HG03378 (cell line): Measurements from ENCODE around the gene OSBPL6.
"Not testable (repeated sequence)": the region's sequence is repeated elsewhere in the genome, so short reads cannot be mapped to it uniquely, and the experiment has no call there.

Experiments
- ATAC-seq: cut with Tn5 transposase; IDR thresholded peaks from one replicate; pipeline ENCODE4 v1.9.1; 2021; ENCODE audit warnings: mild to moderate bottlenecking, moderate library complexity; ENCODE audit not compliant: unreplicated experiment

OSBPL6 gene

DNA sequence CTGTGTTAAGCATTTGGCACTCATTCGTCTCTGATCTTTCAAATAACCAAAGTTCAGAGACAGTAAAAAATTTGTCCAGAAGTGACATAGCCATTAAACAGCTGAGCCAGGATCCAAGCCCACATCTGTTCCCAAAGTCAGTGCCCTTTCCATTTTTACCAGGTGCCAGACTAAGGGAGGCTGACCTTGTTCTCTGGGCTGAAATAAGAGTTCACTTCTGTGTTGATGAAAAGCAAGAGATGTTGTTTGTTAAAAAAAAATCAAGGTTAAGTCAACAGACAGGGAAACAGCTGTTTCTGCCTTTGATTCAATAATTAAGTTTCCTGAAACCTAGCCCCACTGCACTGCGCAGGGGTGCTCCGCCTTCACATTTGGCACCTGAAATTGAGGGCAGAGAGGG is 139.5 kb downstream of the OSBPL6 start:
- no peak for ATAC-seq

DNA sequence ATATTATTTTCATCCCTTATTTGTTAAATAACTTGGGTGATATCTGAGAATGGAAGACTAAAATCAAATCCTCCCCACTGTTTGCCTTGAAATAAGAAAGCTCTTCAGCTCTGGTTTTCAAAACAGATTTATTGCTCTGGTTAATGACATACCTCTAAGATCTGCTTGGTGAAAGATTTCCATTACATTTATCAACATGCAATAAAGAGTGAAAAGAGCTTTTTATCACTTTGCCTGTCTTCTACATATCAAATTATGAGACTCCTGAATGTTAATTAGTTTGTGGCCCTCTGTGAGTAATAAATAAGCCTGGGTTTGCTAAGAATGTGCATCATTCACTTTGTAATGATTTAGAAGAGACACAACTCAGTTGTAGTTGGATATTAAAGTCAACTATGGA is 140.9 kb downstream of the OSBPL6 start:
- ATAC-seq, result no peak

DNA sequence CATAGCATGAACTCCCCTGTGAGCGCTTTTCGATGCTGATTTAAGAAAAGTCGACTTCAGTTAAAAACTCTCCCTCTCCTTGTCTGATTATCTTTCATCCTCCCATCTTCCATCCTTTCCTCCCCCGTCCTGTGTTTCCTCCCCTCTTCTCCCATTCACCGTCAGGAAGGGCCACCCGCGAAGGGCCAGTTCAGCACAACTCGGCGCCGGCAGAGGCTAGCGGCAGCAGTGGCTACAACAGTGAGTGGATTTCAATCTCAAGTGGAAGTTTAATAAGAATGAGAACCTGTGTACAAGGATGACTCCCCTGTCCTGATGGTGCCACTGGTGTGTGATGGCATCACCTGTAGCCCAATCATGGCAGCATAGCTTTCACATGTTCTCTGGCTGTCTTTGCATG is 149.8 kb downstream of the OSBPL6 start:
- ATAC-seq, result no peak

DNA sequence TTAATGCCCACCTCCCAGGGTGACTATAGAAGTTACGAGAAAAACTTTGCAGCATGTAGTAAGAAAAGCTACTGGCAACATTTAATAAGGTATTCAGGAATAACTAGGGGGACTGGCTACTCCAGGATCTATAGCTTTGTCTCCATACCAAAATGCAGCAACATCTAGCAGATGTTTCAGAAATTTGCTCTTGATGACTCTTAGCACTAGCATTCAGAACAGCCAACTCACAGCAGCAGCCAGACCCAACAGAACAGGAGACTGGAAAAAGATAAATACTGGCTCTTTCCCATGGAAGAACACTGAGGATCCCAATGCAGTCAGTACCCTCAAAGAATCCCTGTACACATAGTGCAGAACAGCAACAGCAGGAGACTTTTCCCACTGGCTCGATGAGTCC is 151.6 kb downstream of the OSBPL6 start:
- no peak for ATAC-seq

DNA sequence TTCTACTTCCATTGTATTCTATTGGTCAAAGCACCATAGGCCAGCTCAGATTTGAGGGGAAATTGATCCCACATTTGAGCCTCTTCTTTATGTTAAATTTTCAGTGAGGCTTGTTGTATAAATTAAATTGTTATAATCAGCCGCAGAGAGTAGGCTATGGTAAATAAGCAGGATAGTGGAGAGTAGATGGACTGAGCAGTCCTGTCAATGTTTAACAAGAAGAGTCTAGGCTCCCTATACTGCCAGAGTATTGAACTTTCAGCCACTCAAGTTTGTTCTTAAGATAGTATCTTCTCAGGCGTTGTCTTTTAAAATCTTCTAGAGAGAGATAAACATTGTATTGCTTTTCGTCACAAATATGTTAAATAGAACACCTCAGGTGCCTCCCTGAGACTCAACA is 155.7 kb downstream of the OSBPL6 start:
- ATAC-seq, result no peak

DNA sequence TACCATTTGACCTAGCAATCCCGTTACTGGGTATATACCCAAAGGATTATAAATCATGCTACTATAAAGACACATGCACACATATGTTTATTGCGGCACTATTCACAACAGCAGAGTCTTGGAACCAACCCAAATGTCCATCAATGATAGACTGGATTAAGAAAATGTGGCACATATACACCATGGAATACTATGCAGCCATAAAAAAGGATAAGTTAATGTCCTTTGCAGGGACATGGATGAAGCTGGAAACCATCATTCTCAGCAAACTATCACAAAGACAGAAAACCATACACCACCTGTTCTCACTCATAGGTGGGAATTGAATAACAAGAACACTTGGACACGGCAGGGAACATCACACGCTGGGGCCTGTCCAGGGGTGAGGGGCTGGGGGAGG is 163.4 kb downstream of the OSBPL6 start:
- not testable (repeated sequence) for ATAC-seq

DNA sequence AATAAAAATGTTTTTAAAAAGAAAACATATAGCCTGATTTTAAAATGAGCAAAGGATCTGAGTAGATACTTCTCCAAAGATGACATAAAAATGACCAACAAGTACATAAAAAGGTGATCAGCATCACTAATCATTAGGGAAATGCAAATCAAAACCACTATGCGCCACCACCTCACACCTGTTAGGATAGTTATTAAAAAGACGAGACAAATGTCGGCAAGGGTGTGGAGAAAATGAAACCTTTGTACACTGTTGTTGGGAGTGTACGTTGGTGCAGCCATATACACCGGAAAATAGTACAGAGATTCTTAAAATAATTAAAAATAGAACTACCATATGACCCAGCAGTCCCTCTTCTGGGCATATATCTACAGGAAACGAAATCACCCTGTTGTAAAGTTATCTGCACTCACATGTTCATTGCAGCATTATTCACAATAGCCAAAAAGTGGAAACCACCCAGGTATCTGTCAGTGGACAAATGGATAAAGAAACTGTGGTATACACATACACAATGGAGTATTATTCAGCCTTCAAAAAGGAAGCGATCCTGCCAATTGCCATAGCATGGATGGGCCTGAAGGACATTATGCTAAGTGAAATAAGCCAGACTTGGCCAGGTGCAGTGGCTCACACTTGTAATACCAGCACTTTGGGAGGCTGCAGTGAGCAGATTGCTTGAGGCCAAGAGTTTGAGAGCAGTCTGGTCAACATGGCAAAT is 165.0 kb downstream of the OSBPL6 start:
- no peak for ATAC-seq

DNA sequence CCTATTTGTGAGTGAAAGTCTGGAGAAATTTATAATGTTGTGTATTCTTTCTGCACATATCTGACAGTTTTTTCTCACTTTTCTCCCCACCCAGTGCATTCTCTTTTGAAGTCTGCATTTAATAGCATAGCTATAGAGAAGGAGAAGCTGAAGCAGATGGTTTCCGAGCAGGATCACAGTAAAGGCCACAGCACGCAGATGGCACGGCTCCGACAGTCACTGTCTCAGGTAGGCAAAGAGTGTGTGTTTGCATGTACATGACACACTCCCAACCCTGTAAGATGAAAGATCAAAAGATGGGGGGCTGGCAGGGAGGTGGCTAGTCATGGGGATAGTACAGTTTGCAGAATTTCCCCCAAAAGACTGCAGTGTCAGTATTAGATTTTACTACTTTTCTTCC is 167.3 kb downstream of the OSBPL6 start:
- ATAC-seq, result no peak

DNA sequence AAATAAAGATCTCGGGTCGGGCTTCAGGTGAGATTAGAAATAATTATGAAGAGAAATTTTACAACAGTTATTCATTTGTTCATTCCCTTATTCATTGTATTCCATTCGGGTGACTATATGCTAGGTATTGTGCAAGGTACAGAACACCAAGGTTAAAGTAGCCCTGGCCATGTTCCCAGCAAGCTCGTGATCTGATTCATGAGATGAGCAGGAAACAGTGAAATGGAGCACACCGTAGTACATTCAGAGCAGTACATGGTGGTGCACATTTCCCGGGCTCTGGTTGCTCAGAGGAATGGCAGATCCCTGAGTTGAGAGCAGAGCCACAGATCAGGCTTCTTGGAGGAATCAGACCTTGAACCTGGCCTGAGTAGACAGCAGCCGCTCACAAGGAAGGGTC is 168.9 kb downstream of the OSBPL6 start:
- ATAC-seq, result no peak

DNA sequence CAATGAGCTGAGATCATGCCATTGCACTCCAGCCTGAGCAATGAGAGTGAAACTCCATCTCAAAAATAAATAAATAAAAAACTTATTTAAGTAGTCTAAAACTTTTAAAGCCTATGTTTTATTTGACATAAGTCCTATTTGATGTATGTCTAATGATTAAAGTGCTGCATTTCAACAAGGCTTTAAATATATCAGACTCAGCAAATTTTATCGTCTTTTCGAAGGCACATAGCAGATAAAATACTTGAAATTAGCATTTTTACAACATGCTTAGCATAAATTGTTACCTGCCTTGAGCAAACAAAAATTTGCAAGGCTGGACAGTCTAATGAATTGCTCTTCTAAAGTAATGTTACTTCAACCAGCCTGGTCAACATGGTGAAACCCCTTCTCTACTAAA is 170.8 kb downstream of the OSBPL6 start:
- no peak for ATAC-seq

DNA sequence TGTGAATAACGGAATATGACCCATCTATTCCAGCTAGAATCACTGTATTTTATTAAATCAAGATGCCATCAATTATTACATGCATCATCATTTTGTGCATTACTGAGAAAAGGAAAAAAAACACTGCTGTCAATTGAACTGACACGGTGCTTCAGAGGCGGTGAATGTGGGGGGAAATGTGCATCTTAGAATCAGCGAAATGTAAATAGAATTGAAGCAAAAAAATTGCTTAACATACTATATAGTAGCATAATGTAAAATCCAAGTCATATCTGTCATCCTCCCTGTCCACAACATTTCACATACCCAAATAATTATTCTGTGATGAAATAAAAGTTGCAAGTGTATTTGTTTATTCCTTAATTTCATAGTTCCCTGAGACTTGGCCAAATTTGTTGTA is 172.1 kb downstream of the OSBPL6 start:
- no peak for ATAC-seq

DNA sequence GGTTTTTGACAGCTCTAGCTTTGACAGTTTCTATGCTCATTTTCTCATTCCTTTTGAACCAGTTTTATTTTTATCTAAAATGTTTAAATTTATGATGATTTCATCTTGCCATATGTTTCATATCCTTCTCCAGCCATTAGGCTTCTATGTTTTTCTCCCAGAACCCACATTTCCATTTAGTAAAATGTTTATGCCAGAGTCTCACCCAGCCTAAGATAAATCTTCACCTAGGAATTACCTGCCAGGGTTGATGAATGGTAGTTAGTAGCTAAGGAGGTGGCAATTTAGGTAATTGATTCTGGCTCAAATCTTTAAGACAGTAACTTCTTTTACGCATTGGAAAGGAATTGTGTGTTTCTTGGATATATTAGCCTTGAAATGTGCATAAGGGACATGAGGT is 173.0 kb downstream of the OSBPL6 start:
- ATAC-seq, result no peak

DNA sequence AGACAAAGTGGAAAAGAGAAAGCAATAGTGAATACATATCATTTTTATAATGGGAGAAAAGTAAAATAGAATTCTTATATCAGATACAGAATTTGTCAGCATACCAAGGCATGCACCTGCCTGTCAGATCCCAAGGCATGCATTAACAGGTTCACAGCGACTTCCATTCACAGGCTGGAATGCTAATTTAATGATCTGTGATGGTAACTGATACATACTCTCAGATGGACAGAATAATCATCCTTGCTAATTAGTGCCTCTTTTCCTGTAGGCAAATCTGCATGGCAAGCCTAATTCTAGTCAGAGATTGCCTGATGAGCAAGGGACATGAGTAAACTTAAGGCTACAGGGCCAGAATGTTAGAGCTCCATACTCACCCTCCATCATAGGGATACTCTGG is 180.6 kb downstream of the OSBPL6 start:
- ATAC-seq, result no peak

DNA sequence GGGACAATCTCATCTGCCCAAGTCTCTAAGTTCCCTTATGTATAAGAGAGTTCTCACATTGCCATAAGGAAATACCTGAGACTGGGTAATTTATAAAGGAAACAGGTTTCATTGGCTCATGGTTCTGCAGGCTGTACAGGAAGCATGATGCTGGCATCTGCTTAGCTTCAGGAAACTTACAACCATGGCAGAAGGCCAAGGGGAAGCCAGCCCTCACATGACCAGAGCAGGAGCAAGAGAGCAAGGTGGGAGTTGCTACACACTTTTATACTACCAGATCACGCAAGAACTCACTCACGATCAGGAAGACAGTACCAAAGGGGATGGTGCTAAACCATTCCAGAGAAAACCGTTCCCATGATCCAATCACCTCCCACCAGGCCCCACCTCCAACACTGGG is 182.7 kb downstream of the OSBPL6 start:
- no peak for ATAC-seq

DNA sequence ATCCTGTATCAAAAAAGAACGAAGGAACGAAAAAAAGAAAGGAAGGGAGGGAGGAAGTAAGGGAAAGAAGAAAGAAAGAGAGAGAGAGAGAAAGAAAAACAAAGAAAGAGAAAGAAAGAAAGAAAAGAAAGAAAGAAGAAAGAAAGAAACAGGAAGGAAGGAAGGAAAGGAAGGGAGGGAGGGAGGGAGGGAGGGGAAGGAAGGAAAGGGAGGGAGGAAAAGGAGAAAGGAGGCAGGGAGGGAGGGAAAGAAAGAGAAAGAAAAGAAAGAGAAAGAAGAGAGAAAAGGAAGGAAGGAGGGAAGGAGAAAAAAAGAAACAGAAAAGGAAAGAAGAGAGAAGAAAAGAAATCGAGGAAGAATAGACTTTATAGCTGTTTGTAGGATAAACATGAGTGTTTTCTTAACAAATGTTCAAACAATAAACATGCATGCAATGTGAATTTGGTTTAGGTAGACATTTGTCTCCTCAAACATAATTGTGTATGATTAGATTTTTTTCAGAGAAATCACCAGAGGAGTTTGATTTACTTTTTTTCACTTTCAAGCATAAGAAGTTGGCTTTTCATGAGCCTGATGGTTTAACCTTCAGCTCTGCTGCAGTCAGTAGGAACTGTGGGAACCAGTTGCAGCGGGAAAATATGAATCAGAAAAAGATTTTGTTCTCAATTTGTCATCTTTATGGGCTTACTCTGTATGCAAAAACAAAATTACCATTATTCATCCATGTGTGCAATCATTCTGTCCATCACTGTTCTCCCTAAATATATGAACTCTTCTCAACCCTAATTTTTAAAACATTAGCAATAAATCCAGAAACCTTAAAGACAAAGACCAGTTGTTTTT is 185.1 kb downstream of the OSBPL6 start:
- ATAC-seq, result no peak

DNA sequence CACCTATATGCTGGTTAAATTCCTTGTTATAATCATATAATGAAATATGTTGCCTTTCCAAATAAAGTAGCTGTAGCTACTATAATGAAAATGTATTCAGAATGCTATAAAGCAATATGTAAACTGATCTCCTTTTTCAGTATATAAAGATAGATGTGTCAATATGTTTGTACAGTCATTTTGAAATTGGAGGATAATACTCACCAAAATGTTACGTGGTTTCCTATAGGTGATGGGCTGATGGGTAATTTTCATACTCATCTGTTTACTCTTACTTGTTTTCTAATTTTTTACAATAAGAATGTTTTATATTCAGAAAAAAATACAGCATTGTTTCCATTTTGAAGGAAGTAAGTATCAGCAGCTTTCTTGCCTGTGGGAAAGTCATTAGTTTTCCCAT is 186.5 kb downstream of the OSBPL6 start:
- ATAC-seq, result no peak

DNA sequence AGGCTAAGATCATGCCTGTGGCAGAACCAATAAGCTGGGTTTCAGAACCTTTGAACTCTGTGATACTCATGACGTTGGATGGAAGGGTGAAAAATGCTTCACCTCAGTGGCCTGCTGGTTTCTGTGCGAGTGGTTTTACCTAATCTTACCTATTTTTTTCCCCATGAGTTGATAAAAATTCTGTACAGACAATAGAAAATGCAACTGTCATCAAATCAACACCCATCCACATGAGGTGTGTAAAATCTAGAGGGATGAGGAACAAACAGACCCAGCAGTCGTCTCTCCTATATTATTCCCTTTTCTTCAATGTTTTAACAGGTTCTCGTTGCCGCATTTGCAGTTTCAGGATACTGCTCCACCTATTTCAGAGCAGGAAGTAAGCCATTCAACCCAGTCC is 189.4 kb downstream of the OSBPL6 start:
- no peak for ATAC-seq

DNA sequence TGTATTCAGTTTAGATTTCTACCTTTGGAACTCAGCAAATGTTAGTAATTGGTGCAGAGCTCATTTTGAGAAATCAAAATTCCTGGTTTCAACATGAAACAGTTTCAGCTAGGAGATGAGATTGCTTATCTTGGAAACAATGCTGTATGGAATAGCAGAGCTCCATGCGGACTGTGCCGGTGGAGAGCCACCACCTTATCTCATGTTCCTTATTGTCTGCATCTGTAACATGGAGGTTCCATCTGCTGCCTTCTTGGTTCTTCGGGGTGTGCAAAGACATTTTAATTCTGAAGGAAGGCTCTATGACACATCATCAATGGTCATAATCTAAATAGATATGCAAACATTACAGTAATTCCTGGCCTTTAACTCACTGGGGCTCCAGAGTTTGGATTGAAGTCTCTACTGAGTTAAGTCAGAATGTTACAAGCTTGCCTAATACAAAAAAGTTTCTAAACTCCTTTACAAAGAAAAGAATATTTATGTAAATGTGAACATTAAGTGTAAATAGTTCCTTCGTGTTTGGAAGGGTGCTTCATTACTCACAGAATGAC is 191.4 kb downstream of the OSBPL6 start:
- no peak for ATAC-seq

DNA sequence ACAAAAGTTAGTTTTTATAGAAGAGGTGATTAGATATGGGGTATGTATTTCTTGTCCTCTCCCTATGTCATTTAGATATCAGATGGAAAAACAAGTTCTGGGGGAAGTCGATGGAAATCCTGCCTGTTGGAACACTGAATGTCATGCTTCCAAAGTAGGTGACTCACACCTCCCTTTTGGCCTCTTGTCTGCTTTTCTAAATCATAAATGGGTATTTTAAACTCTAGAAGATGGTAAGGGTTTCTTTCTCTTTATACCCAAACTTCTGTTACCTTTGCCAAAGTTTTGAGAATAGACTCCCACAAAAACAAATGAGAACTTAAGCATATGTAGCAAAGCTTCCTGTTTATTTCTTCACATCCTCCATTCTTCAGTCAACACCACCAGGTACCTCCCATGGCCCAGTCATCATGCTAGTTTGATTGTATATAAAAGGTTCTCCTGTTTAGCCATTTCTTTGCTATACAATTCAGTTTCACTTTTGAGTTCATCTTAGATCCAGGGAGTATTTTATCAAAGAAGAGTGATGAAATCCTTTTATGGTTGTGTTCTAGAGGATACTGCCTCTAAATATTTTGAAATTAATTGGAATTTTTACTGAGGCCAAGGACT is 192.8 kb downstream of the OSBPL6 start:
- ATAC-seq, result no peak

DNA sequence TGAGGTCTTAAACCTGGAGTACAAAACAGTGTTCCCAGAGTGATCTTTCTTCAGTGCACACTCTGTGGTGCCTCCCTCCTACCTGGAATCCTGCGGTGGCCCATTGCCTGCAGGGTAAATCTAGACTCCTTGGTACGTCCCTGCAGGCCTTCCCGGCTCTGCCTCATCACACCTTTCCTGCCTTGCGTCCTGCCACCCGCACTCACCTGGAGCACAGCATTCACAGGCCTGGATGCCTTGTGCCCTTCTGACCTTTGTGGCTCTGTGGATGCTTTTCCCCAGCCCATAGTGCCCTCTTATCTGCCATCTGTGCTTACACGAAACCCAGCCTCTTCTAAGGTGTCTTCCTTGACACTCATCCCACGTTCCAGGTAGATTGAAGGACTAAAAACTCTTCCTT is 194.0 kb downstream of the OSBPL6 start:
- ATAC-seq, result no peak

DNA sequence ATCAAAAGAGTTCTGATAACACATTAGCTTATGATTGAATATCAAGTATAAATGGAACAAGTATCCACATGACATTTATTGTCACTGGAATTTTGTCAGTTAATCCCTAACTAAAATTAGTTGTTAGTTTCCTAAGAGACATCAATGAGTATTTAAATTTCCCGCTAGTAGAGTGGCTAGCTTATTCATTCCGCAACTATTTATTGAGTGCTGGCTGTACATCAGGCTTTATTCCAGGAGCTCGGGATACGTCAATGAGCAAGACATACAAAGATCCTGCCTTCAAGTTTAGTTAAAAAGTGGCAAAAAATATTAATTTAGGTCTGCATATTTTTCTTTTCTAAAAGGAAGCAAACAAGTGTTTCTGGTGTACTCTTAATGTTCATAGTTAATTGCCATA is 197.4 kb downstream of the OSBPL6 start:
- no peak for ATAC-seq

DNA sequence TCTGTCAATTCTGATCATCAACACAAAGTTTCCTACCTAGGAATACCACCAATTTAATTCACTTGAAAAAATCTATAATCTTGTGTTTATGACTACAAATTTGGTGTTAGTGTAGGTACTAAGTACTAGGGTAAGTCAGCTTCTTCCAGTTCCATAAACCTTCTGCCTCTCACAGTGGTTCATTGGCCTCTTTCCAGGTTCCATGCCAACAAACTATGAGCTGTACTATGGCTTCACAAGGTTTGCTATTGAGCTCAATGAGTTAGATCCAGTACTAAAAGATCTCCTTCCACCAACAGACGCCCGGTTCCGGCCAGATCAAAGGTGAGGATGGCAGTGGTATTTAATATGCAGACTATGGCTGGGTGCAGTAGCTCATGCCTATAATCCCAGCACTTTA is 197.9 kb downstream of the OSBPL6 start:
- no peak for ATAC-seq
